Endothelial cell of umbilical vein (primary cell): ENCODE measurements around the gene PSTK.

Experiments used
- EZH2 ChIP-seq: IDR thresholded peaks from 2 replicates; pipeline ENCODE4 v1.6.1; 2012; ENCODE audit warnings: borderline replicate concordance, low read depth, mild to moderate bottlenecking, moderate library complexity, low read length, inconsistent platforms; ENCODE audit not compliant: severe bottlenecking
- FOS ChIP-seq: IDR thresholded peaks from 2 replicates; pipeline ENCODE4 v1.6.1; 2011; ENCODE audit warnings: mild to moderate bottlenecking, low read length, moderate library complexity, borderline replicate concordance; ENCODE audit not compliant: insufficient read depth
- GATA2 ChIP-seq: IDR thresholded peaks from 2 replicates; pipeline ENCODE4 v1.7.0; 2011; ENCODE audit warnings: low read depth, mild to moderate bottlenecking, moderate library complexity, mixed read lengths, low read length; ENCODE audit not compliant: insufficient read length, insufficient read depth
- JUN ChIP-seq: IDR thresholded peaks from 2 replicates; pipeline ENCODE4 v1.6.1; 2011; ENCODE audit warnings: borderline replicate concordance, low read depth; ENCODE audit not compliant: insufficient read length, insufficient read depth
- MYC ChIP-seq: IDR thresholded peaks from one replicate; pipeline ENCODE4 v1.6.1; 2011; ENCODE audit warnings: mild to moderate bottlenecking, low read depth, low read length
- POLR2A ChIP-seq: IDR thresholded peaks from 2 replicates; pipeline ENCODE4 v1.6.1; 2012; ENCODE audit warnings: low read depth, mild to moderate bottlenecking, control low read depth, low read length
- POLR2AphosphoS5 ChIP-seq: IDR thresholded peaks from 2 replicates; pipeline ENCODE4 v1.6.1; 2012; ENCODE audit warnings: low read depth, mild to moderate bottlenecking, control low read depth, low read length, moderate library complexity; ENCODE audit not compliant: insufficient read depth
- TF ChIP-seq, protein P1 (sequence below), 2 donors: IDR thresholded peaks; 1 replicate in 1 of 2; 2 replicates in 1 of 2; pipeline ENCODE4 v1.5.1; 2011; ENCODE audit warnings: low read length in 2 of 2, mild to moderate bottlenecking in 2 of 2, moderate library complexity in 2 of 2, control low read depth in 1 of 2, inconsistent platforms in 1 of 2, low read depth in 1 of 2; ENCODE audit not compliant: insufficient read depth in 1 of 2; ENCODE audit errors: extremely low read depth in 1 of 2
- TF ChIP-seq, protein P2 (sequence below): IDR thresholded peaks from 2 replicates; pipeline ENCODE4 v1.6.1; 2011; ENCODE audit not compliant: insufficient read depth, insufficient read length

DNA sequence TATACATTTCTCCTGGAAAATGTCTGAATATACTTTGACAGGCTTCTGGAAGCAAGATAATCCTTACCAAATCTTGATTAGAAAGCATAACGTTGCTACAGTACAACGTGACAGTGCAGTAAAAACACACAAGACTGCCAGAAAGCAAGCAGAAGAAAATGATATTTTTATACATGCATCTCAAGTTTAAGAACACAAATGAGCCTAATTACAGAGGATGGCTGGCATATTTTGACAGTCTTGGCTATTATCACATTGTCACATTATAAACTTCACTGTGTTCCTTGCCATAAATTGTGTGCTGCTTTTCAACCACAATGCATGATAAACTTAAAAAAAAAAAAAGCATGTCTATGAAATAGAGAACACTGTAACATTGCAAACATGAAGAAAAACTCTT, 24.1 kb downstream of the PSTK start:
- TF ChIP-seq, protein P1, sequence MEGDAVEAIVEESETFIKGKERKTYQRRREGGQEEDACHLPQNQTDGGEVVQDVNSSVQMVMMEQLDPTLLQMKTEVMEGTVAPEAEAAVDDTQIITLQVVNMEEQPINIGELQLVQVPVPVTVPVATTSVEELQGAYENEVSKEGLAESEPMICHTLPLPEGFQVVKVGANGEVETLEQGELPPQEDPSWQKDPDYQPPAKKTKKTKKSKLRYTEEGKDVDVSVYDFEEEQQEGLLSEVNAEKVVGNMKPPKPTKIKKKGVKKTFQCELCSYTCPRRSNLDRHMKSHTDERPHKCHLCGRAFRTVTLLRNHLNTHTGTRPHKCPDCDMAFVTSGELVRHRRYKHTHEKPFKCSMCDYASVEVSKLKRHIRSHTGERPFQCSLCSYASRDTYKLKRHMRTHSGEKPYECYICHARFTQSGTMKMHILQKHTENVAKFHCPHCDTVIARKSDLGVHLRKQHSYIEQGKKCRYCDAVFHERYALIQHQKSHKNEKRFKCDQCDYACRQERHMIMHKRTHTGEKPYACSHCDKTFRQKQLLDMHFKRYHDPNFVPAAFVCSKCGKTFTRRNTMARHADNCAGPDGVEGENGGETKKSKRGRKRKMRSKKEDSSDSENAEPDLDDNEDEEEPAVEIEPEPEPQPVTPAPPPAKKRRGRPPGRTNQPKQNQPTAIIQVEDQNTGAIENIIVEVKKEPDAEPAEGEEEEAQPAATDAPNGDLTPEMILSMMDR (IDR thresholded peaks at IDR 0.05; ENCODE audit: extremely low read depth in 1 of 2, insufficient read depth in 1 of 2, low read depth in 1 of 2, low read length in 2 of 2) = no peak
- TF ChIP-seq POLR2A = no peak
- TF ChIP-seq JUN = no peak
- TF ChIP-seq FOS = no peak
- TF ChIP-seq GATA2 = no peak
- no peak for TF ChIP-seq EZH2
- TF ChIP-seq POLR2AphosphoS5 = no peak
- no peak for TF ChIP-seq MYC
- TF ChIP-seq, protein P2, sequence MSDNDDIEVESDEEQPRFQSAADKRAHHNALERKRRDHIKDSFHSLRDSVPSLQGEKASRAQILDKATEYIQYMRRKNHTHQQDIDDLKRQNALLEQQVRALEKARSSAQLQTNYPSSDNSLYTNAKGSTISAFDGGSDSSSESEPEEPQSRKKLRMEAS = no peak
